Memory B cell (primary cell): ENCODE results near the gene KLHDC1.
A peak's percentile ranks its signal among the peaks of the same experiment; 100 is the strongest.

Experiments used
- ATAC-seq: fragments of 150-1000 bp; cut with Tn5 transposase; 2 replicates; pipeline ENCODE4 v1.10.0; 2021; ENCODE audit warnings: low read depth, mild to moderate bottlenecking, moderate library complexity
- DNase-seq, 2 donors: peaks; one replicate each; pipeline ENCODE4 v3.0.0; 2022; ENCODE audit warnings: low spot score in 2 of 2
- H3K27ac Mint-ChIP-seq: one replicate; pipeline ENCODE4 v1.8.0; 2022; ENCODE audit warnings: mild to moderate bottlenecking, moderate library complexity, mixed read lengths
- H3K27me3 Mint-ChIP-seq: one replicate; pipeline ENCODE4 v1.8.0; 2022; ENCODE audit warnings: mixed read lengths
- H3K36me3 Mint-ChIP-seq: one replicate; pipeline ENCODE4 v1.8.0; 2022; ENCODE audit warnings: mild to moderate bottlenecking, mixed read lengths
- H3K4me1 Mint-ChIP-seq: one replicate; pipeline ENCODE4 v1.8.0; 2022; ENCODE audit warnings: mixed read lengths
- H3K4me3 Mint-ChIP-seq: one replicate; pipeline ENCODE4 v1.8.0; 2022; ENCODE audit warnings: mild to moderate bottlenecking, moderate library complexity, mixed read lengths
- H3K9me3 Mint-ChIP-seq: one replicate; pipeline ENCODE4 v1.8.0; 2022; ENCODE audit warnings: mixed read lengths

KLHDC1 gene

DNA sequence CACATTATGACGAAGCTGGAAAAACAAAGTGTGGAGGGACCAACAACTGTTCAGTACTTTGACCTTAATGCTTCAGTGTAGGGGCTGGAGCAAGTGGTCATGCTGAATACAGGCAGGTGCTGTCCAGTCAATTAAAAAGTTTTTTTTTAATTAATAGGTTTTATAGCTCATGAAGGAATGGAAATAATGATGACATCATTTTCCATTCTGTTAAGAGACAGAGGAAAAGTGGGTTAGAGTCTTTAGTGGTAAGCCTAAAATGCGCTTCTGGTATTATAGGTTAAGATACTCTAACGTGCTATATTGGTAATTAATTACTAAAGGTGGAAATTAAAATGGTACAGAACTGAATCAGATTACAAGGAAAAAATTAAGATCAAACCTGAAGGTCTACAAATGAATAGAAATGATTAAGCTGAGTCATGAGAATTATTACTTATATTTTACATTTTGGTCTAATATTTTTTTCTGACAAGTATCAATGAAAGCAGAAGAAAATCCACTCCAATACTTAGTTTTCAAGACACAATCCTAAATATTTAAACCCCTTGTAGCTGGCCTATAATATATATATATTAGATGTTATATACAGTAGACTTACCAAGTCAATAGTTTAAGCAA is 90.6 kb downstream of the KLHDC1 start:
- DNase-seq (no peak), ATAC-seq (no peak)
- H3K4me1 Mint-ChIP-seq, result no peaks in the 10 kb centered on the region
- H3K9me3 Mint-ChIP-seq, result no peaks in the 10 kb centered on the region
- no peak overlapping the region for H3K27ac Mint-ChIP-seq
- no peaks in the 10 kb centered on the region for H3K27me3 Mint-ChIP-seq
- H3K4me3 Mint-ChIP-seq, result no peak overlapping the region
- H3K36me3 Mint-ChIP-seq, result peaks cover 20% of the 10 kb centered on the region

- DNase-seq, result no peak
- H3K36me3 Mint-ChIP-seq, result peaks cover 23% of the 10 kb centered on the region
- H3K27me3 Mint-ChIP-seq, result no peaks in the 10 kb centered on the region
- ATAC-seq, result no peak
- H3K9me3 Mint-ChIP-seq, result no peaks in the 10 kb centered on the region
- H3K4me1 Mint-ChIP-seq, result no peaks in the 10 kb centered on the region
- peak overlapping the region; percentile 51 for H3K27ac Mint-ChIP-seq
- no peak overlapping the region for H3K4me3 Mint-ChIP-seq
These were observed 93.4 kb downstream of the KLHDC1 start for GRCh38 chr14:49786315-49786714.

DNA sequence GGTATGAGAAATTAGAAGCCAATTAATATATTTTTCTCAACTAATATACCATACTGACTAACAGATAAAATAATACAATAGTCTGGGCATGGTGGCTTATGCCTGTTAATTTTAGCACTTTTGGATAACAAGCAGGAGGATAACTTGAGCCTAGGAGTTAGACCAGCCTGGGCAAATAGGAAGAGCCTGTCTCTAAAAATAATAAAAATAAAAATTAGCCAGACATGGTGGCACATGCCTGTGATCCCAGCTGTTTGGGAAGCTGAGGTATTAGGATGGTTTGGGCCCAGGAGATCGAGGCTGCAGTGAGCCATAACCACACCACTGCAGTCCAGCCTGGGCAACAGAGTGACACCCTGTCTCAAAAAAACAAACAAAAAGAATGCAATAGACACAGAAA is 99.7 kb downstream of the KLHDC1 start:
- Mint-ChIP-seq H3K36me3 (peaks cover 25% of the 10 kb centered on the region), H3K4me1 (no peaks in the 10 kb centered on the region), H3K27ac (peak overlapping the region; percentile 76), H3K27me3 (no peaks in the 10 kb centered on the region), H3K4me3 (no peak overlapping the region), H3K9me3 (no peaks in the 10 kb centered on the region)
- ATAC-seq (no peak), DNase-seq (no peak)

- H3K36me3 Mint-ChIP-seq, result peaks cover 23% of the 10 kb centered on the region
- no peaks in the 10 kb centered on the region for H3K27me3 Mint-ChIP-seq
- no peak for ATAC-seq
- no peak overlapping the region for H3K4me3 Mint-ChIP-seq
- H3K4me1 Mint-ChIP-seq, result no peaks in the 10 kb centered on the region
- DNase-seq, result no peak
- no peaks in the 10 kb centered on the region for H3K9me3 Mint-ChIP-seq
- peak overlapping the region; percentile 8 for H3K27ac Mint-ChIP-seq
These were observed 103.1 kb downstream of the KLHDC1 start for GRCh38 chr14:49796025-49796424.
